Fibroblast of skin of abdomen (primary cell): ENCODE data around the gene DERL2.
"Not testable (repeated sequence)": the region's sequence is repeated elsewhere in the genome, so short reads cannot be mapped to it uniquely, and the experiment has no call there.

Source experiments
- DNase-seq: peaks from one replicate; pipeline ENCODE4 v3.0.0-alpha.2; 2013

DERL2 gene

DNA sequence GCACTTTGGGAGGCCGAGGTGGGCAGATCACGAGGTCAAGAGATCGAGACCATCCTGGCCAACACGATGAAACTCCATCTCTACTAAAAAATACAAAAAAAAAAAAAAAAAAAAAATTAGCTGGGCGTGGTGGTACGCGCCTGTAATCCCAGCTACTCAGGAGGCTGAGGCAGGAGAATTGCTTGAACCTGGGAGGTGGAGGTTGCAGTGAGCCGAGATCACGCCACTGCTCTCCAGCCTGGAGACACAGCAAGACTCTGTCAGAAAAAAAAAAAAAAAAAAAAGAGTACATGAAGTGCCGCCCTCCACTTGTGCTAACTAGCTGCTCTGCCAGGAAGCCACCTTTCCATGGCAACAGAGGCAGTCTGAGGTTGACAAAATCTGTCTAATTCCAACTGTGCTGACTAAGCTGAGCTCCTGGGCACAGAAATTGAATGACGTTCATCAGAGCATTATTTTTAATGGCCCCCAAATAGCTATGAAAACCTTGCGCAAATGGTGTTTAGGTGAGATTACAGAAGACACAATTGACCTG is 50.1 kb downstream of the DERL2 start:
- DNase-seq, result not testable (repeated sequence)

DNA sequence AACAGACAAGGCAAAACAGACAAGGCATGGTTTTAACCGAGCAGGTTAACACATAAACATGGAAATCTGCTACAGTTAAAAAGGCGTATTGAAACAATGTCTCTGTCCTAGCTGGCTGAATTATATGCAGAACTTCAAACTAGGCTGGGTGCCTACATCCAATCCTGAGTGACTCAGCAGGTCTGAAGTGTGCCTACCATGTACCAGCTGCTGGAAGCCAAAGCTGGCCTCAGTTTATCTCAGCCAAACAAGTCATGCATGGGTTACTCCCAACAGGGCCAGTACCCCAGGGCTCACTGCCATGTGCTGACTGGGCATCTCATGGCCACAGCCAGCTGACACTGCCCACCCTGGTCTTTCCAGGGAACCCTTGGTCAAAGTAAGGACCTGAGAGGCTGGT is 51.0 kb downstream of the DERL2 start:
- no peak for DNase-seq

DNA sequence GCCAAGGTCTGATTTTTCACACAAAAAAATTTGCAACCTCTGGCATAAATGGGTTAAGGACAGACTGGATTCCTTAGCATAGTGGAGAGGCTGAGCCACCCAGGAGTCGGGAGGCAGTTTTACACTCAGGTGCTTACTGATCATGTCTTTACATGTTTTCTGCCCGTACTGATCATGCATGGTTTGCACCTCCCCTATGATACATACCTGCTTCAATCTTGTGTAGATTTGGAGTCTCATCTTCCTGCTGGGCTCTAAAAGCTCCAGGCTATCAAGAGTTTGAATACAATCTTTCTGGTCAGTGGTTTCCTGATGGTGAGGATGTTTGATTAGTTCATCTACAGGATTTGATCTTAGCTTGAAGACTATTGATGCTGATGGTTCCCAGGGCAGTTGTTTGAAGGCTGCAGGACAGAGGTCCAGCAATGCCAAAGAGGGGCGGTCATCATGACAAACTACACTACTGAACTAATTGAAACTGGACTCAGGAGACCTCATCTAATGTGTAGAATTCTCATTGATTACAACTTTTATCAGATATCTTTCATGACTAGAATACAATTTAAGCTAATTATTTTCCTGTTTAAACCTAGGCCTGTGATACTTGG is 53.9 kb downstream of the DERL2 start:
- no peak for DNase-seq

DNA sequence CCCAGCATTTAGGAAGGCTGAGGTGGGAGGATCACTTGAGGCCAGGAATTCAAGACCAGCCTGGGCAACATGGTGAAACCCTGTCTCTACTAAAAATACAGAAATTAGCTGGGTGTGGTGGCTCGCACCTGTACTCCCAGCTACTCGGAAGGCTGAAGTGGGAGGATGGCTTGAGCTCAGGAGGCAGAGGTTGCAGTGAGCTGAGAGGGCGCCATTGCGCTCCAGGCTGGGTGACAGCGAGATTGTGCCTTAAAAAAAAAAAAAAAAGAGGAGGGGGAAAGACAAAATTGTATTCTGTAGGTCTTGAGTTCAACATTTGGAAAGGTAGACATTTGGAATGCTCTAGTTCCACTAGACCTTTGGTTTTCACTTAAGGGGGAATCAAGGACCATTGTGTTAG is 54.7 kb downstream of the DERL2 start:
- not testable (repeated sequence) for DNase-seq

DNA sequence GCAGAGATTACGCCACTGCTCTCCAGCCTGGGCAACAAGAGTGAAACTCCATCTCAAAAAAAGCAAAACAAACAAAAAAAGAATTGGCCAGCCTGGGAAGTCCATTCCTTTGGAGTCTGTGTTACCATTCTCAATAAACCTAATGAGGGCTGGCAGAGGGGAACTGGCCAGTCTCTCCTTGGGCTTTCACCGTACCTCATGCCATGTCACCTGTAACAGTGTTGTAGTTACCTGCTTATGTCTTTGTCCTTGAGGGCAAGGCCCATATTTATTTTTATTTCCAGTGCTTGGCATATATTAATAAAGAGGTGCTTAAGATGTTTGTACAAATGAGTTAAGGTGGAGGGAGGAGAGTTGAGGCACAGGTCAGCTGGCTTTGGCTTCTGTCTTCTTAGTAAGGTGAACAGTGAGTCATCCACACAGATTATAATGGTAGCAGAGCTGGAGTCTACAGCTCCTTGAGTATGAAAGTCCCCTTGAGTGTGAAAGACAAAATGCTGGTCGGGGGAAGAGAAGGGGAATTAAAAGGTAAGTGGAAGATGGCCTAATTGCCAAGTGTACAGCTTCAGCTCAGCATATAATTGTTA is 55.5 kb downstream of the DERL2 start:
- no peak for DNase-seq

DNA sequence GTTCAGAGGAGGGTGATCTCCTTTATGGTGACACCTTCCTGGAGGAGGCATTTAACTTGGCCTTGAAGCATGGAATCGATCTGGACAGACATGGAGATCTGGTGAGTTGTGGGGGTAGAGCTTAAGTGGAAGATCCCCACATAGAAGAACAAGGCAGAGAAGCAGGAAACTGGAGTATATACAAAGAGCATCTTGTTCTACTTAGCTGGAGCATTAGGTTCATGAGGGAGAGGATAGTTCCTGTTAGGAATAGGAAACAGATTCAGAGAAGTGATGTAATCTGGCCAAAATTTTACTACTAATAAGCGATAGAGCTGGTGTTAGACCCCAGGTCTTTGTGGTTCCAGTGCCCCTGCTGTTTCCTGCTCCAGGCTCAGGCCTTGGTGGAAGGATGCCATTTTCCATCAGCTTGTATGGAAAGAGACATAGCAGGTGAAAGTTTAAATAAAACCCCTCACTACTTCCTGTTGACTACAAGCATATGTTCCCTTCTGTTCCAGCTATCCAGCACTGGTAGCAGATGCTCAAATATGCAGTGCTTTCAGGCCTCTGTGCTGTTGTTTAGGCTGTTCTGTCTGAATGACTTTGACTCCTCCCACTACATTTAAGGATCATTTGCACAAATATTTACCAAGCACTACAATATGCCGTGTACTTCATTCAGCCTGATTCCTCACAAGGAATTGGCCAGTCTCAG is 56.6 kb downstream of the DERL2 start:
- no peak for DNase-seq

DNA sequence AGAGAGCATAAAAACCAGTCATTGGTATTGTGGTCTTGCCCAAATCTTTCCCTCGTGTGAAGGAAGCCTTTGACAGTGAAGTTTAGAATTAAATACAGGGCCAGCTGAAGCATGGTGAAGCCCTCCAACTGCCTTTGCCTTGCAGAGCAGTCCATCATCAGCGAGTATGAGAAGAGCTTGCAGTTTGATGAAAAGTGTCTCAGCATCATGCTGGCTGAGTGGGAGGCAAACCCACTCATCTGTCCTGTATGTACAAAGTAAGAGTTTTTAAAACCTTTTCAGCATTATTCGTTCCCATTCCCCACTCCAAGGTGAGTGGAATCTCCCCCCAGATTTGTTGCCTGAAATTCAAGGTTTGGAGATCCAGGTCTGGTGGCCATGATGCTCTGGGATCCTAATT is 60.2 kb downstream of the DERL2 start:
- no peak for DNase-seq

DNA sequence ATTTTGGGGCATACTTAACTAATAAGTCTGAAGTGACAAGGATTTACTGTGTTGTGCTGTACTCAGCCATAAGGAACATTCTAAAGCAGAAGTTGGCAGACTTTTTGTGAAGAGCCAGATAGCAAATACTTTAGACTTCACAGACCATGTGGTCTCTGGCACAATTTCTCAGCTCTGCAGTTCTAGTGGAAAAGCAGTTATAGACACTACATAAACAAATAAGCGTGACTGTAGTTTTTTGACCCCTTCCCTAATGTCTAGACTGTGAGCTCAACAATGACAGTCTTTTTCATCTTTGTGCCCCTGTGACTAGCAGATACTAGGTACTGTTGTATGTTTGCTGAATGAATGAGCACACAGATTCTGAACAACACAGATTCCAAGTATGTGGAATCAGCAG is 61.1 kb downstream of the DERL2 start:
- no peak for DNase-seq

DNA sequence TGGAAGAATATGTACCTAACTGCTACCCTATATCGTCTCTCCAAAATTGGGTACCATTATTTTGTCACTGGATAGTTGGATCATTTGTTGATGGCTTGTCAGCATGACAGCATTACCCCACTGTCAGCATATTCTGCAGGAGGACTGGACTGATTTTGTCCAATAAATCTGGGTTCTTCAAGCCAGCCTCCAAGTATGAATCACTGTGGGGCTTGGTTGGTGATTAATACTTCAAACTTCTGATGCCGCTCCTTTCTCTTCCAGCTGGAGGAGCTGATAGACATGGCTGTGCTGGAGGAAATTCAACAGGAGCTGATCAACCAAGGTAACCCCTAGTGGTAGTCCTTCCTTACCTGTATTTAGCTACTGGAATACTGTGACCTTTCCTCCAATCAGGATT is 63.5 kb downstream of the DERL2 start:
- peak; percentile 74 for DNase-seq
